Ishikawa (cell line): ENCODE measurements around the gene SLC9A9.

Source experiments
- CEBPB ChIP-seq: IDR thresholded peaks from 2 replicates; pipeline ENCODE4 v1.6.1; 2012
- CREB1 ChIP-seq: IDR thresholded peaks from 2 replicates; pipeline ENCODE4 v1.6.1; 2012; ENCODE audit warnings: low read depth
- EGR1 ChIP-seq: IDR thresholded peaks from 2 replicates; pipeline ENCODE4 v1.6.1; 2012
- EP300 ChIP-seq: IDR thresholded peaks from 2 replicates; pipeline ENCODE4 v1.6.1; 2012; ENCODE audit warnings: borderline replicate concordance
- FOXM1 ChIP-seq: IDR thresholded peaks from 2 replicates; pipeline ENCODE4 v1.6.1; 2012; ENCODE audit warnings: low read depth, borderline replicate concordance
- MAX ChIP-seq: IDR thresholded peaks from 2 replicates; pipeline ENCODE4 v1.6.1; 2012
- NFIC ChIP-seq: IDR thresholded peaks from 2 replicates; pipeline ENCODE4 v1.6.1; 2012
- RAD21 ChIP-seq: IDR thresholded peaks from 2 replicates; pipeline ENCODE4 v1.6.1; 2012; ENCODE audit warnings: low read depth
- REST ChIP-seq: IDR thresholded peaks from 2 replicates; pipeline ENCODE4 v1.6.1; 2012; ENCODE audit warnings: low read depth, mild to moderate bottlenecking
- TAF1 ChIP-seq: IDR thresholded peaks from 2 replicates; pipeline ENCODE4 v1.6.1; 2012; ENCODE audit warnings: low read depth, mild to moderate bottlenecking
- TCF12 ChIP-seq: IDR thresholded peaks from 2 replicates; pipeline ENCODE4 v1.6.1; 2012; ENCODE audit warnings: low read depth
- TEAD4 ChIP-seq: IDR thresholded peaks from 2 replicates; pipeline ENCODE4 v1.6.1; 2012
- USF1 ChIP-seq: IDR thresholded peaks from 2 replicates; pipeline ENCODE4 v1.6.1; 2012
- YY1 ChIP-seq: IDR thresholded peaks from 2 replicates; pipeline ENCODE4 v1.6.1; 2012; ENCODE audit warnings: low read depth
- ZBTB7A ChIP-seq: IDR thresholded peaks from 2 replicates; pipeline ENCODE4 v1.6.1; 2012; ENCODE audit warnings: low read depth

SLC9A9 gene

GRCh38 chr3:143600756-143601718 lies 247.2 kb downstream of the SLC9A9 start:
- TF ChIP-seq RAD21 (no peak), TAF1 (no peak), ZBTB7A (no peak), FOXM1 (no peak), TEAD4 (no peak), CREB1 (no peak), TCF12 (no peak), NFIC (no peak), EGR1 (no peak), MAX (no peak), REST (no peak), CEBPB (no peak), EP300 (no peak), YY1 (no peak), USF1 (no peak)

- TF ChIP-seq TAF1 (no peak), TEAD4 (no peak), TCF12 (no peak), NFIC (no peak), YY1 (no peak), EP300 (no peak), CEBPB (no peak), EGR1 (no peak), ZBTB7A (no peak), USF1 (no peak), REST (no peak), FOXM1 (no peak), RAD21 (no peak), MAX (no peak), CREB1 (no peak)
Observed at GRCh38 chr3:143597774-143598652, 250.3 kb downstream of the SLC9A9 start.

GRCh38 chr3:143596957-143597642 lies 251.2 kb downstream of the SLC9A9 start:
- TF ChIP-seq CREB1 (no peak), YY1 (no peak), EGR1 (no peak), ZBTB7A (no peak), MAX (no peak), FOXM1 (no peak), NFIC (no peak), RAD21 (no peak), EP300 (no peak), TCF12 (no peak), TAF1 (no peak), CEBPB (no peak)

GRCh38 chr3:143595456-143596077 lies 252.7 kb downstream of the SLC9A9 start:
- TF ChIP-seq TCF12, result no peak
- no peak for TF ChIP-seq TAF1
- no peak for TF ChIP-seq REST
- TF ChIP-seq RAD21, result no peak
- no peak for TF ChIP-seq FOXM1
- TF ChIP-seq CREB1, result no peak
- no peak for TF ChIP-seq MAX
- no peak for TF ChIP-seq USF1
- TF ChIP-seq NFIC, result no peak
- TF ChIP-seq ZBTB7A, result no peak
- TF ChIP-seq EGR1, result no peak
- TF ChIP-seq CEBPB, result no peak
- no peak for TF ChIP-seq TEAD4
- no peak for TF ChIP-seq YY1
- no peak for TF ChIP-seq EP300
